CD4-positive, alpha-beta T cell treated with Interleukin-6 at 100 ng/mL for 8 hours (primary cell): ENCODE data around the gene FMR1.

Experiments
- DNase-seq: peaks from one replicate; pipeline ENCODE4 v3.0.0-alpha.2; 2020; ENCODE audit warnings: mixed read lengths, low spot score

Gene FMR1

DNA sequence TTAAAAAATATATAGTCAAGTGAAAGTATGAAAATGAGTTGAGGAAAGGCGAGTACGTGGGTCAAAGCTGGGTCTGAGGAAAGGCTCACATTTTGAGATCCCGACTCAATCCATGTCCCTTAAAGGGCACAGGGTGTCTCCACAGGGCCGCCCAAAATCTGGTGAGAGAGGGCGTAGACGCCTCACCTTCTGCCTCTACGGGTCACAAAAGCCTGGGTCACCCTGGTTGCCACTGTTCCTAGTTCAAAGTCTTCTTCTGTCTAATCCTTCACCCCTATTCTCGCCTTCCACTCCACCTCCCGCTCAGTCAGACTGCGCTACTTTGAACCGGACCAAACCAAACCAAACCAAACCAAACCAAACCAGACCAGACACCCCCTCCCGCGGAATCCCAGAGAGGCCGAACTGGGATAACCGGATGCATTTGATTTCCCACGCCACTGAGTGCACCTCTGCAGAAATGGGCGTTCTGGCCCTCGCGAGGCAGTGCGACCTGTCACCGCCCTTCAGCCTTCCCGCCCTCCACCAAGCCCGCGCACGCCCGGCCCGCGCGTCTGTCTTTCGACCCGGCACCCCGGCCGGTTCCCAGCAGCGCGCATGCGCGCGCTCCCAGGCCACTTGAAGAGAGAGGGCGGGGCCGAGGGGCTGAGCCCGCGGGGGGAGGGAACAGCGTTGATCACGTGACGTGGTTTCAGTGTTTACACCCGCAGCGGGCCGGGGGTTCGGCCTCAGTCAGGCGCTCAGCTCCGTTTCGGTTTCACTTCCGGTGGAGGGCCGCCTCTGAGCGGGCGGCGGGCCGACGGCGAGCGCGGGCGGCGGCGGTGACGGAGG lies at the start of gene FMR1:
Gene FMR1 (plus strand): TSS at position 728 of the 831 bp plus-strand sequence. CDS start 261 bp downstream, outside the sequence.
- DNase-seq: peak; percentile 94

DNA sequence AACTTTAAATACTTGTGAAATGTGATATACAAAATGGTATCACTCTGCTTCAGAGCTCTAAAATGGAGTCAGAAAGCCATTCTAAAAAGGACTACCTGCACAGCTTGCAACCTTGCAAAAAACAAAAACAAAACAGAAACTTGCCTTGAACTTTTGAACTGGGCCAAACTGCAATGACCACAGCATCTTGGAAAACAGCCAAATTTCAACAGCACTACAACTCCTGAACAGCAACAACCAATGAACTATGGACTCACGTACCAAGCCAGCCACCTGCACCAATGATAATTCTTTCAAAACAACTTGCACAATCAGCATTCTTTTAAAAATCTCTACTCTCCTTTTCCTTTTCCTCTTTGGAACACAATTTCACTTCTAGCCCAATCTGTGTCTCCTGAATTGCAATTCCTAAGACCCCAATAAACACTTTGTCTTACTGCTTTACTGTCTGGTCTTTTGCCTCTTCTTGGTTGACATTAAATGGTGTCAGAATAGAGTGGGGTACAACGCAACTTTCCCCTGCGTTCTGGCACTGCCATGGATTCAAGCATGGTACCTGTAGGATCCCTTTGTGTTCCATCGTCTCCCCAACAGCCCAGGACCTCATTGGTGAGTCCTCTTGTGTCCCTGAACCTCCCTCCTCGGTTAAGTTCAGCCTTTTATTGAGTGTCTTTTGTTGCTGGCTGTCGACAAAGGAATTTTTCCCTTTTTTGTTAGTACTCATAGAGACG lies 35.7 kb upstream of the FMR1 start:
- no peak for DNase-seq

DNA sequence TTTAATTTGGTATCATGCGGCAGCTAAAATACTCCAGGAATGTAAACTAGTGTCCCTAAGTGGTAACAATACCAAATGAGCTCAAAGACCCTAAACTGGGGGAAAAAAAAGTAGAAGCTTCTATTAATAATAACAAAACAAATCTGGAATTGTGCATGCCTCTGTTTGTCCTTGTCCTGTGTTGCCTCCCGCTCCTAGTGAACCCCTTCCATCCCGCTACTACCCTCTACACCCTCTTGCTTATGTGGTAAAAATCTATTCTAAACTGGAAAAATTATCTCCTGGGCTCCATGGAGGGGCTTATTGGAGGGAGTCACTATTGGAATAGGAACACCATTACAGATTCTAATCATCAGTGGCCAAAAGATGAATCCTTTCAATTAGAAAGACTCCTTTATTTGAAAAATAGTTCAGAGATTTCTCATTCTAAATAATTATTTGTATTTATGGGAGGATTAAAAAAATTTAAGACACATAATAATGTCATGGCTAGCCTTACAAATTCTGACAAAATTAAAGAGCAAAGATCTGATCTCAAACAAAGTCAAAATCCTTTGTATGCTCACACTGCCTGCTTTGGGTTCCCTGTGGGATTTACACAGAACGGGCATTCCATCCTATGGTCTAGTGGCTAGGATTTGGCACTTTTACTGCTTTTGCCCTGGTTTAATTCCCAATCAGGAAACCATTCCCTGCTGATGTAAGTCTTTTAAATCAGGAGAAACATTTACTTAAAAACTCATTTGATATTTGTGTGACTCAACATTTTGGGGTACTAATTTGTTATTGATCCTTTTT lies 34.7 kb upstream of the FMR1 start:
- DNase-seq: no peak

DNA sequence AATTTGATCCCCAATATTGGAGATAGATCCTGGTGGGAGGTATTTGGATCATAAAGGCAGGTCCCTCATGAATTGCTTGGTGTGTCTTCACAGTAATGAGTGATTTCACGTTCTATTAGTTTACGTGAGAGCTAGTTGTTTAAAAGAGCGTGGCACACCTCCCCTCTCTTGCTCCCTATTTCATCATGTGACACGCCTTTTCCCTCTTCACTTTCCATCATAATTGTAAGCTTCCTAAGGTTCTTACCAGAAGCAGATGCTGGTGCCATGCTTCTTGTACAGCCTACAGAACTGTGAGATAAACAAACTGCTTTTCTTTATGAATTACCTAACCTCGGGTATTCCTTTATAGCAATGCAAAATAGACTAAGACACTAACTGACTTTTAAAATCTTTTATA lies 34.0 kb upstream of the FMR1 start:
- no peak for DNase-seq

DNA sequence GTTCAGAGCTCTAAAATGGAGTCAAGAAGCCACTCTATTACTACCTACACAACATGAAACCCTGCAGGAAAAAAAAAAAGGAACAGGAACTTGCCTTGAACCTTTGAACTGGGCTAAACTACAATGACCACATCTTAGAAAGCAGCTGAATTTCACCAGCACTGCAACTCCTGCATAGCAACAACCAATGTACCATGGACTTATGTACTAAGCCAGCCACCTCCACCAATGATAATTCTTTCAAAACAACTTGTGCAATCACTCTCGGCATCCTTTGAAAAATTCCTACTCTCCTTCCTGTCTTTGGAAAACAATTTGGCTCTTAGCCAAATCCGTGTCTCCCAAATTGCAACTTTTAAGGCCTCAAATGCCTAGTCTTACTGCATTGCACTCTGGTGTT lies 26.8 kb upstream of the FMR1 start:
- no peak for DNase-seq

DNA sequence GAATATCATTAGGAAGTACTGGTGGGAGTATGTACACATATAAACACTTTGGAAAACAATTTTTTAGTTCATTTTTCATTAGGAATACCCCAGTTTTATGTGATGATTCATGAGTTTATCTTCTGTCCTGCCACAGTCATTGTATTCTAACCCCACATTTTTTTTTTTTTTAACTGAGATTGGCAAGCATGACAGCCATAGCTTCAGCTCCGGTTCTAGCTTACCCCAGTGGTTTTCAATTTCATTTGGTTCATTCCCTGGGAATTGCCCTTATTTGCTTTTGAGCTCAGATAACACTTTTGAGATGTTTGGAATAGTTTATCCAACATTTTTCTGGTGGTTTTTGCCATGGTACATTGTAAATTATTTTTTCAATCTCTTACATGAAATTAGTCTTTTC lies 21.0 kb upstream of the FMR1 start:
- DNase-seq: no peak

DNA sequence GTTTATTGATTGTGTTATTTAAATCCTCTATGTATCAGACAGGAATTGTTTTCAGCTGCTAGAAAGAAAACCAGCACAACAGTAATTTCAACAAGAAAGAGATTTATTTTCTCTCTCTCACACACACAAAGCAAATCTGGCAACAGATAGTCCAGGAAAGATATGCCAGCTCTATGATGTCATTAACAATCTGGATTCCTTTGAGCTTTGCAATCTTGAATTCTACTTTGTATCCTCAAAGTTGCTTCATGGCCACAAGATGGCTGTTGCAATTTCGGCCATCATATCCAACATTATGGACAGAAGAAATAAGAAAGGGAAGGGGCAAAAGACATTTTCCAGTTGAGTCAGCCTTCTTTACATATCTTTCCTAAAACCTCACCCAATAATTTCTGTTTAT lies 19.8 kb upstream of the FMR1 start:
- no peak for DNase-seq

DNA sequence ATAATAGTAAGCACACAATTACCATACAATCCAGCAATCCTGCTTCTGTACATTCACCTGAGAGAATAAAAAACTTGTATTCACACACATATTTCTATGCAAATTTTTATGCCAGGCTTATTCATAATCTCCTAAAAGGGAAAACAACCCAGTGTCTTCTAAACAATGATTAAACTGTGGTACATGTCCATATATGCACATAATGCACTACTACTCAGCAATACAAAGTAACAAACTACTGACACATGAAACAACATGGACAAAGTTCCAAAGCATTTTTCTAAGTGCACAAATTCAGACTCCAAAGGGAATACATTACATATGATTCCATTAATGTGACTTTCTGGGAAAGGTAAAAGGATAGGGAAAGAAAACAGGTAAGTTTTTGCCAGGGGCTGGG lies 18.0 kb upstream of the FMR1 start:
- no peak for DNase-seq

DNA sequence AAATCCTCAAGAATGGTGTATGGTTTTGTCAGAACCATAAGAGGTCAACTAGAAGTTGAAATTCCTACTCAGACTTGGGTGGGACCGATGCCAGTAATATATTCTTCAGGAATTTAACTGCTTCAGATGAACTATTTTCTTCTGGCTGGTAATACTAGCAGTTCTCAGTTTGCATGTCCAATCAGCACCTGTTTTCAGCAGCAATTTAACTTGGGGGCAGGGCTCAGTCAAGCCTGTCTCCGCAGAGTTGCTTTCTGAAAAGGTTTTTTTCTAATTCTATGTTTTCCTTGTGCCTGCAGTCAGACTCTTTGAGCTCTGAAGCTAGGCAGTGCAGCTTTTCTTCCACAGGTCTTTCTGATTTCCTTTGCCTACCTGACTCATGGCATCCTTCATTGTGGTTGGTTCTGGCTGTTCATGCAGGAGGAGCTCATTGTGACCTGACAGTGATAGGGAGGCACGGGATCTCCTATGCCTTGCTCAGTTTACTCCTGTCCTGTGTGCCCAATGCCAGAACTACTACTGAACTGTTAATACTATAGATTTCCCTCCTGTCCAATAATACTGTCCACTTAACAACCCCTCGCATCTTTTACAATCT lies 17.3 kb upstream of the FMR1 start:
- no peak for DNase-seq

DNA sequence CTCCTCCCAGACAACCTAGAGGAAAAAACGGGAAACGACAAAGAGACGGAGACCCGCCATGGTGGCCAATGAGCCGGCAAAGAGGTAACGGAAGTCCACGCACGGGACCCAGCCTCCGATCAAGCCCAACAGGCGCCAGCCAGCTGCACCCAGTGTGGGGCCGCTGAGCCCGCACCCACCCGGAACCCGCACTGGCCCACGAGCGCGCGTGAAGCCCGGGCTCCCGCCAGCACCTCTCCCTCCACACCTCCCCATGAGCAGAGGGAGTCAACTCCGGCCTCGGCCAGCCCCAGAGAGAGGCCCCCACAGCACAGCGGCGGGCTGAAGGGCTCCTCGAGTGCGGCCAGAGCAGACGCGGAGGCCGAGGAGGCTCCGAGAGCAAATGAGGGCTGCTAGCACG lies 14.6 kb upstream of the FMR1 start:
- no peak for DNase-seq

DNA sequence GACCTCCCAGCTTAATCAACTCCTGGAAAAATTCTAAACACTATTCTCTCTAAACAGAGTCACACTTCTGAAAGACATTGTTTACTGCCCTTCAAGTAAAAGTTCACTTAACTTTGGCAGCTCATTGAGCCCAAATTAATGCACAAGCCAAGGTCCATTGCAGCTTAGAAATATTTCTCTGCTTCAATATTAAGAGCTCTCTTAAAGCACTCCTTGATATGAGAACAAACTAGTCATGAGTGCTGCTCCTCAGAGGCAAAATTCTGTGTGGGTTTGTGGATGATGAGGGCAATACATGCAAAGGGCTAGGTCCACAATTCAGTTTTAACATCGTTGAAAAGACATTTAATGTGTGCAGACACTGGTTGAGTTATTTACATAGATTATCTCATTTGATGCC lies 12.8 kb upstream of the FMR1 start:
- no peak for DNase-seq

DNA sequence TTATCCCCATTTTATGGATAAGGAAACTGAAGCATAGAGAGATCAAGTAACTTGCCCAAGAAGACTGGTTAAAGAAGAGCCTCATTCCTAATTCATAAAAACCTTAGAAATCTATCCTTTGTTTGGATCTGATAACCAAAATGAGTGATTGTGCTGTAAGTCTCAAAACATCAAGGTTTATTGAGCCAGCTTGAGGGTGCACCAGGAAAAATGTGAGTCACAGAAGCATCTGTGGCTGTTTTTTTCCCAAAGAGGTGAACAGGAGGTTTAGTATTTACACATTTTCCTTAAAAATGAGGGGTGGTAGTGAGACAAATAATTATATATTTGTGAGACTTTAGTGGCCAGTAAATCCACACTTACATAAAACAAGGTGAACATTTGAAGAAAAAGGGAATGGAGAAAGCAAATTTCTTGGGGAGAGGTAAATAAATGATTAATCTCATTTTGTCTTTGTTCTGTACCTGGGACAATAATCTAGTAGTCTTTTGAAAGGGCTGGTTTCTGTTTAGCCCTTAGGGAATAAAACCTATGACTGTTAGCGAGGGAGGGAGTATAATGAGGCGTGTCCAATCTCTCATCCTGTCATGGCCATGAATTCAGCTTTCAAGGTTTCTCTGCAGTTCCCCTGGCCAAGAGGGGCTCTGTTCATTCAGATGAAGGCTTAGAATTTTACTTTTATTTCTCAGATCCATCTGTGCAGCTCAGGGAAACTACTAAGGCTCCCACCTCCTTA lies 12.2 kb upstream of the FMR1 start:
- DNase-seq: no peak

DNA sequence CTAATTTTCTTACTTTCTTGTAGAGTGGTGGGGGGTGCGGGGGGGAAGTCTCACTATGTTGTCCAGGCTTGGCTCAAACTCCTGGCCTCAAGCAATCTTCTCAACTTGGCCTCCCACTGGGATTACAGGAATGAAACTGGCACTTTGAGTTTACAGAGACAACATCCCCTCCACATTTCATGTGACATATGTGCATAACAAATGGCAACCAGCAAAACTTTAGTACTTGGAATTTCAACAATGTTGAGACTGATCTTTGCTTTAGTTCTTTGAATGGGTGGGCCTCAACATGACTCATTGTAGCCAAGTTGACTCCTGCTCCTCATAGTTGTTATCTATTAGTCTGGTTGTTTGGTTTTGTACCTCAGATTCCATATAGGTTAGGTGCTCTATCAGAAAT lies 11.4 kb upstream of the FMR1 start:
- DNase-seq: no peak

DNA sequence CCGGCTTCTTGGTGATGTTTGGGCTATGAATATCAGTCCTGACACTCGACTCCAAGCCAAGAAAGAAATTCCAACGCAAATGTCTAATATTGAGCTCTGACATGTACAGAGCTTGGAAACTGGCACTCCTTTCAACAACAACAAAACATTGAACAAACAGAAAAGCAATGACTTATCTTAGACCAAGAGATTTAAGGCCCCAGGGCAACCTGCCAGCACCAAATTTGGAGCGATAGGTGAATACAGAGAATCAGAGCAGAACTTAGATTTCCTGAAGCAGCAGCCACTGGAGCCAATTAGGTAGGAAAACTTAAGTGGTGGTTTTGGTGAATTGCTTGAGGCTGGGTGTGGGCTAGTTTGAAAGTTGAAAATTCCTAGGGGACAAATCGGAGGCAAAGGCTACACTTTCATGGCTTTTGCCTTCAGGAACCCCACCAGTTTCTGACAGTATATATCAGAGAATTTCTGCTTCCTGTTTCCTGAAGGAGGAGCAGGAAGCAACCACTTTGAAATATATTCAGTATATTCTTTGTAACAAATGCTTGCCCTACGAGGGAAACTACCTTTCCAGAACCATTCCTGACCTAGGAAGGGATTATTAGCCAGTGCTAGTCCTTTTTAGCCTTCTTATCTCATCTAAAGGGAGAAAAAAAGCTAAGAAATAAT lies 10.1 kb upstream of the FMR1 start:
- DNase-seq: no peak

DNA sequence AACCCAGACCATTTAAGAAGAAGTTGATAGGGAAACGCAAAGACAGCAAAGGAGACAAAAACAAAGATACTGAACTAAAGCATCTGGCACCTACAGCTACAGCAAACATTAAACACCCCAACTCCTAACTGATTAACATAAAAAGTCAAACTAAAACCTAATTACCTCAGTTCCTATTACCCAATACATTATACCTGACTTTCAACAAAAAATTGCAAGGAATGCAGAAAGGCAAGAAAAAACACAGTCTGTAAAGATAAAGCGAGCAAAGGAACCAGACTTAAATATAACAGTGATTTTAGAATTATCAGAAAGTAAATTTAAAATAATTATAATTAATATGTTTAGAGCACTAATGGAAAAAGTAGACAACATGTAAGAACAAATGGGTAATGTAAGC lies 9.4 kb upstream of the FMR1 start:
- no peak for DNase-seq

DNA sequence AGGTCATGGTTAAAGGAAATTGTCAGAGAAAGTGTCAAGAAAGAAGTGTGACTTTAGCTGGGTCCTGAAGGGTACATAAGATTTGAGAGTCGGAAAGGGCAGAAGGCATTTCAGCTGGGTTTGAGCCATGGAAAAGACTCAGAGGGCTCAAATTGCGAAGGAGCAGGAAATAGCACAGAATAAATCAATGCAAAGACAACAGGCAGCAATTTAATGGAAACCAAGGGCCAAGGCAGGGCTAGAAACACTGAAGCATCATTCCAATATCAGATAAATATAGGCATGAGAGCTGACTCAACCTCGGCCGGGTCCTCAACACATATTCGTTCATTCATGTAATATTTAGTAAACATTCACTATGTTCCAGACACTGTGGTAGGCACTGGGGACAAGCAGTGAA lies 3.6 kb upstream of the FMR1 start:
- no peak for DNase-seq

DNA sequence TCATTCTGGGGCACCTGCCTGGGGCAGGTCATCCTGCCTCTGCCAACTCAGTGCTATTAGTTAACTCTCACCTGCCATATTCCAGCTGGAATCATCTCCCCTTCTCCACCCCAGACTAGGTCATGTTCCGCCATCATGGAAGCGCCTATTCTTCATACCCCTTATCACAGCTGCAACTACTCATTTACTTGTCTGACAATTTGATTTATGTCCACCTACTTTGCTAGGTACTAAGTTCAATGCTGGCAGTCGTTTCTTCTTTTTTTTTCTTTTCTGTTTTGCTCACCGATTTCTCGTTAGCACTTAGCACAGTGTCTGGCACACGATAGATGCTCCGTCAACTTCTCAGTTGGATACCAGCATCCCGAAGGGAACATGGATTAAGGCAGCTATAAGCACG lies 1.1 kb upstream of the FMR1 start:
- DNase-seq: no peak

DNA sequence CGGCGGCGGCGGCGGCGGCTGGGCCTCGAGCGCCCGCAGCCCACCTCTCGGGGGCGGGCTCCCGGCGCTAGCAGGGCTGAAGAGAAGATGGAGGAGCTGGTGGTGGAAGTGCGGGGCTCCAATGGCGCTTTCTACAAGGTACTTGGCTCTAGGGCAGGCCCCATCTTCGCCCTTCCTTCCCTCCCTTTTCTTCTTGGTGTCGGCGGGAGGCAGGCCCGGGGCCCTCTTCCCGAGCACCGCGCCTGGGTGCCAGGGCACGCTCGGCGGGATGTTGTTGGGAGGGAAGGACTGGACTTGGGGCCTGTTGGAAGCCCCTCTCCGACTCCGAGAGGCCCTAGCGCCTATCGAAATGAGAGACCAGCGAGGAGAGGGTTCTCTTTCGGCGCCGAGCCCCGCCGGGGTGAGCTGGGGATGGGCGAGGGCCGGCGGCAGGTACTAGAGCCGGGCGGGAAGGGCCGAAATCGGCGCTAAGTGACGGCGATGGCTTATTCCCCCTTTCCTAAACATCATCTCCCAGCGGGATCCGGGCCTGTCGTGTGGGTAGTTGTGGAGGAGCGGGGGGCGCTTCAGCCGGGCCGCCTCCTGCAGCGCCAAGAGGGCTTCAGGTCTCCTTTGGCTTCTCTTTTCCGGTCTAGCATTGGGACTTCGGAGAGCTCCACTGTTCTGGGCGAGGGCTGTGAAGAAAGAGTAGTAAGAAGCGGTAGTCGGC lies 528 bp downstream of the FMR1 start:
- peak; percentile 16 for DNase-seq

DNA sequence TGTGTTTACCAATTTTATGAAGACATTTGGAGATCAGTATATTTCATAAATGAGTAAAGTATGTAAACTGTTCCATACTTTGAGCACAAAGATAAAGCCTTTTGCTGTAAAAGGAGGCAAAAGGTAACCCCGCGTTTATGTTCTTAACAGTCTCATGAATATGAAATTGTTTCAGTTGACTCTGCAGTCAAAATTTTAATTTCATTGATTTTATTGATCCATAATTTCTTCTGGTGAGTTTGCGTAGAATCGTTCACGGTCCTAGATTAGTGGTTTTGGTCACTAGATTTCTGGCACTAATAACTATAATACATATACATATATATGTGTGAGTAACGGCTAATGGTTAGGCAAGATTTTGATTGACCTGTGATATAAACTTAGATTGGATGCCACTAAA lies 1.9 kb downstream of the FMR1 start:
- no peak for DNase-seq

DNA sequence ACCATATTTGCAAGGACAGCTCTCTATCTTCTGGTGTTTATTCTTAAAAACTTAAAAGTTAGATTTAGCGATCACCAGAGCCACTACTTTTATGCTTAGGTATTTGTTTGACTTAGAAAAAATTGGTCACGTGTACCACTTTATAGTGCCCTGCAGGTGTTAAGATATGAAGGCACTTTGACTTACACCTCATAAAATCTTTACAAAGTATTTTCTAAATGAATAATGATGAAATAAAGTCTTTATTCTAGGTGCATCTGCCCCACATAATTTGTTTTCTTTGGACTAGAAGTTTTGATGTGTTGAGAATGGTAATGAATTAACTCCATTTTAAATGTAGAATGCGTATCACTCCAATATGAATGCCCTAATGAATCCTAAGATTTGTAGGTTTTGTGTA lies 2.9 kb downstream of the FMR1 start:
- no peak for DNase-seq
